Measurements from ENCODE around the gene ALKBH2.

DNA sequence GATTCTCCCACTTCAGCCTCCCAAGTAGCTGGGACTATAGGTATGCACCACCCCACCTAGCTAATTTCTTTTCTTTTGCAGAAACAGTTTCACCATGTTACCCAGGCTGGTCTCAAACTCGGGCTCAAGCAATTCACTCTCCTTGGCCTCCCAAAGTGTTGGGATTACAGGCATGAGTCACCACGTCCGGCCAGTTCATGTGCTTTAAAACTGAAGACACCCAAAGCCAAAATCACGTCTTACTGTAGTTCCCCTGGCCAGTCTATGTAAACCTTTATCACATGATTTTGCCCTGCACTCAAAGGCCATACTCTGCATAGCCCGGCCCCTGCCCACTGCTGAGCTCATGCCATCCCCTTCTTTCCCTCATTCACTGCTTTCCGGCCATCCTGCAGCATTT lies 4.5 kb downstream of the ALKBH2 start:
- TF ChIP-seq ELF4 (IDR thresholded peaks at IDR 0.05) (no peak), PKNOX1 (IDR thresholded peaks at IDR 0.05) (no peak), ARNT (IDR thresholded peaks at IDR 0.05) (no peak), FOXM1 (IDR thresholded peaks at IDR 0.05; ENCODE audit: borderline replicate concordance) (no peak)

Data from HEK293T (cell line).